Activated naive CD8-positive, alpha-beta T cell treated with anti-CD3 and anti-CD28 coated beads, Interleukin-2, amount 50 U/mL, for 24 hours (primary cell): ENCODE results near the gene SCLY.

Source experiments
- ATAC-seq: fragments of 150-1000 bp; cut with Tn5 transposase; one replicate; pipeline ENCODE4 v1.10.0; 2021
- DNase-seq: peaks from one replicate; pipeline ENCODE4 v3.0.0; 2021
- H3K27ac Mint-ChIP-seq: one replicate; pipeline ENCODE4 v1.8.0; 2021; ENCODE audit warnings: mild to moderate bottlenecking, mixed read lengths
- H3K27me3 Mint-ChIP-seq: one replicate; pipeline ENCODE4 v1.8.0; 2021; ENCODE audit warnings: mixed read lengths
- H3K36me3 Mint-ChIP-seq: one replicate; pipeline ENCODE4 v1.8.0; 2021; ENCODE audit warnings: low read depth, mixed read lengths
- H3K4me1 Mint-ChIP-seq: one replicate; pipeline ENCODE4 v1.8.0; 2021; ENCODE audit warnings: mixed read lengths
- H3K4me3 Mint-ChIP-seq: one replicate; pipeline ENCODE4 v1.8.0; 2021; ENCODE audit warnings: mild to moderate bottlenecking, moderate library complexity, mixed read lengths
- H3K9me3 Mint-ChIP-seq: one replicate; pipeline ENCODE4 v1.8.0; 2021; ENCODE audit warnings: mixed read lengths

Gene SCLY

DNA sequence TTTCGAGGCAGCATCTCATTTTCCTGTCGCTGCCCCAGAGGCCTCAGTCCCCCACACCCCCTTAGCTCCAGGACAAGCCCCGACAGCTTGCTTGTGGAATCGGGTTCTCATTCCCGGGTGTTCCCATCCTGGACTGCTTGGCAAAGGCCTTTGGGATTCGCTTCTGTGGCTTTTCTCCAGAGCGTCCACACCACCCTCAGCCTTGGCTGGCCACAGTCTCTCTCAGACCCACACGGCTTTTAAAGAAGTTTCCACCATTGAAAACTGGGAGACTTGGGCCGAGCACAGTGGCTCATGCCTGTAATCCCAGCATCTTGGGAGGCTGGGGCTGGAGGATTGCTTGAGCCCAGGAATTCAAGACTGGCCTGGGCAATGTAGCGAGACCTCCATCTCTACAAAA, 42.1 kb downstream of the SCLY start:
- Mint-ChIP-seq H3K36me3 (peaks cover 4% of the 10 kb centered on the region), H3K27me3 (no peaks in the 10 kb centered on the region), H3K4me3 (no peak overlapping the region), H3K27ac (no peak overlapping the region), H3K9me3 (no peaks in the 10 kb centered on the region), H3K4me1 (peaks cover 15% of the 10 kb centered on the region)
- ATAC-seq (no peak), DNase-seq (no peak)

DNA sequence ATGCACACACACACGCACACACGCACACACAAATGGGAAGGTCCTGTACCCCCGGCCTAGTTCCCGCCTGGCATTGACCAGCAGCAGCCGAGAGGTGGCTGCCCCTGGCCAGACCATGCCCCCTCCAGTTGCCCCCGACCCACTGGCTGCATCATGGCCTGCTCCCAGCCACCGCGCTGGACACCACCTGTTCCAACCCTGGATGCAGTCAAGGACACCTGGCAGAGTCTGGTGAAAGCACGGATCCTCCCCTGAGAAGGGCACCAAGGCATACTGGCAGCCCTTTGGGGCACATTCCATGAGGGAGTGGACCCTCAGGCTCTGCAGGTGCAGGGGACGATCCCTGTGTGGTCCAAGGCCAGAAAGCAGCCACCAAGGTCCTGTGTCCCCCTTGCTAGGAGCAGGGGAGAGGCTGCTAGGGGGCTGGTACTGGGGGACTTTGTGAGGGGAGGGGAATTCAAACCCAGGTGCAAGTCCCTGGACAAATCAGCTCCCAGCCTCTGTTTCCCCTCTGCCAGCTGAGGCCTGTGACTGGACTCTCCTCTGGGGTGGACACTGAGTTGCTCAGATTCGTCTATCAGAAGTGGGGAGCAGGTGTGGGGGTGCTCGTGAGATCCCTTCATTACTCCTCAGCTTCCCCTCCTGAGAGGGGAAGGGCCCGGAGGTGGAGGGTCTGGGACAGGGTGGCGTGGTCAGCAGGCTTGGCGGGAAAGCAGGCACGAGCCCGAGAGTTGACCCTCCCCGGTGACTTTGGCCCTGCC, 42.8 kb downstream of the SCLY start:
- Mint-ChIP-seq H3K4me3 (no peak overlapping the region), H3K4me1 (peaks cover 13% of the 10 kb centered on the region), H3K27ac (no peak overlapping the region), H3K27me3 (no peaks in the 10 kb centered on the region), H3K36me3 (peaks cover 3% of the 10 kb centered on the region), H3K9me3 (no peaks in the 10 kb centered on the region)
- ATAC-seq = no peak
- no peak for DNase-seq

DNA sequence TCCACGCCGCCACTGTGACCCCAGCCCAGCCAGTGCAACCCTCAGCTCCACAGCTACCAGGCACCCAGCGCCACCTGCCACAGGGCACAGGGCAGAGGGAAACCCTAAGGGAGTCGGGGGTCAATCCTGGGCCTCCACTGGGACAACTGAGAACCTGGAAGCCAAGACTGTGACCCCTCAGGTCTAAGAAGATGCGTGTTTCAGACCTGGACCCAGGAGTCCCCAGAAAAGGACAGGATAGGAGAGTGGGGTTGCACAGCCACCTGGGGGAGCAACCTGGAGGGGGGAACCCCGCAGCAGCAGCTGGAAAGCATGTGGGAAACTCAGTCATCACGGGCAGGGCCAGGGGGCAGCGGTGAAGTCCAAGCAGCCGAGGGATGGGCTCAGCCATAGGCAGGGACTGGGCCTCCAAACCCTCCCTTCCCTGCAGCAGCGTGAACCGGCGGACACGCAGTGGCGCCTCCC, 43.5 kb downstream of the SCLY start:
- Mint-ChIP-seq H3K9me3 (no peaks in the 10 kb centered on the region), H3K4me1 (peaks cover 7% of the 10 kb centered on the region), H3K36me3 (no peaks in the 10 kb centered on the region), H3K27ac (no peak overlapping the region), H3K27me3 (no peaks in the 10 kb centered on the region), H3K4me3 (no peak overlapping the region)
- ATAC-seq = no peak
- no peak for DNase-seq

DNA sequence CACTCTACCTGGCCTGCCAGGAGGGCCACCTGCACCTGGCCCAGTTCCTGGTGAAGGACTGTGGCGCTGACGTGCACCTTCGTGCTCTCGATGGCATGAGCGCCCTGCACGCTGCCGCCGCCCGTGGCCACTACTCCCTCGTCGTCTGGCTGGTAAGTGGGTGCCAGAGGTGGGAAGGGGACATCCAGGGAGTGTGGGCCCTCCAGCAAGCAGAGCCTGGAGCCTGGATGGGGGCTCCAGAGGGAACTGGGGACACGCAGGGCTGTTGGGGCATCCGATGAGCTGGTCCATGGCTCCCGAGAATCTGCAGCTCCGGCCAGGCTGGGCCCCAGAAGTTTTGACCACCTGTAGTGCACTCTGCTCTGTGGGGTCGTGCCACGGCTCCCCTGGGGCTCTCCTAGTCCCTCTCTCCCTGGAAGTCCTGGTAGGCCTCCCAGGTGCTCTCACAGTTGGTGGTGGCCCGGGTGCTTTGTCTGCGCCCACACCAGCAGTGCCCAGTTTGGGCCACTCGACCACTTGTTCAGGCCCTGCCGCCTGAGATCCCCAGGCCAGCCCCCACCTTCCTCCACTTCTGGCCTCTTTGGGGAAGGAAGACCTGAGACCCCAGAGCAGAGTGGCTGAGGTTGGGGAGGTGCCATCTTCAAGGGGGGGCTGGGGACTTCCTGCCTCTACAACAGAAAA, 44.0 kb downstream of the SCLY start:
- DNase-seq (no peak), ATAC-seq (no peak)
- no peaks in the 10 kb centered on the region for H3K9me3 Mint-ChIP-seq
- no peak overlapping the region for H3K27ac Mint-ChIP-seq
- H3K27me3 Mint-ChIP-seq = no peaks in the 10 kb centered on the region
- peaks cover 8% of the 10 kb centered on the region for H3K4me1 Mint-ChIP-seq
- no peak overlapping the region for H3K4me3 Mint-ChIP-seq
- H3K36me3 Mint-ChIP-seq = no peaks in the 10 kb centered on the region

DNA sequence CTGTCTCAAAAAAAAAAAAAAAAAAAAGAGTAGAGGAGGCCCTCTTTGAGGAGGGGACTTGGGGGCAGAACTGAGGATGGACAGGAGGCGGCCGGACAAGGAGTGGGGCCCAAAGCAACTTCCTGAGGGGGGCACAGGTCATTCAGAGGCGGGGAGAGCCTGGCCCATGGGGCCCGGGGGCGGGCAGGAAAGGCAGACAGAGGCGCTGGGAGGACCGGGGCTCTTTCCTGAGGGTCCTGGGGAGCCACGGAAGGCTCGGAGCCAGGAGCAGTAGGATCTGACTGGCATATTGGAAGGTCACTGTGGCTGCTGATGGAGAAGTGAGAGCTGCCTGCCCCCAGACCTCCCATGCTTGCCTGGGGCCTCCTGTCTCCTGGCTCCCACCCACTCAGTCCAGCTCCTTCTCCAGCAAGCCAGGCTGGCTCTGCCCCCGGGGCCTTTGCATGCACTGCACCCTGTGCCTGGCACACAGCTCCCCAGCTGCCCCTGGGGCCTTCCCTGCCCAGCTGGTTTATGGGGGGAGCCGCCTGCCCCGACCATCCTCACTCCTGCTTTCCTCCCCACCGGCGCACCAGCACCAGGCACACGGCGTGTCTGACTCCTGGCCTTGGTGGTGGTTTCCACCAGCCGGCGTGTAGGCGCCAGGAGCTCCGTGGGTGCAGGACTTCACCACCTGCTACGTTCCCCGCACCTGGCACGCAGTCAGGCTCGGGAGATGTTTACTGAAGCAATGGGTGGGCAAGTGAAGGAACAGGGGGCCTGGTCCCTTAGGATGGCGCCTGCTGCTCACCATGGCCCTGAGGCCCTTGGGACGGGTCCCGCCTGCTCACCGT, 44.9 kb downstream of the SCLY start:
- DNase-seq = no peak
- no peak for ATAC-seq

DNA sequence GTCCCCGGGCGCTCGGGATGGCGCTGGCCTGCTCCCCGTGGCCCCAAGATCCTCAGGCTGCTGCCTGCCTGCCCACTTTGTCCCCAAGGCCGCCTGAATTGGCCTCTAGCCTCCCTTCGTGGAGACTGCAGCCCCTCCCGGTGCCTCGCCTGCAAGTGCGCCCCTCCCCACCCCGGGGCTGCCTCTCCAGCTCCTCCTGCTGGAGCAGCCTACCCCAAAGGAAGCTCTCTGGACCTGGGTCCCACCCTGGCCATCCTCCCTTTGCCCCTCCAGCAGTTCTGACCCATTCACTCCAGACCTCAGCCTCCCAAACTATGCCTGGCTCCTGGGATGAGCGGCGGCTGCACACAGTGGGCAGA, 45.5 kb downstream of the SCLY start:
- no peak for ATAC-seq
- no peak for DNase-seq
- Mint-ChIP-seq H3K36me3 (no peaks in the 10 kb centered on the region), H3K27ac (no peak overlapping the region), H3K9me3 (no peaks in the 10 kb centered on the region), H3K27me3 (no peaks in the 10 kb centered on the region), H3K4me1 (peaks cover 7% of the 10 kb centered on the region), H3K4me3 (no peak overlapping the region)

More for the DNA sequence above, 44.9 kb downstream of the SCLY start:
- H3K4me1 Mint-ChIP-seq = peaks cover 8% of the 10 kb centered on the region
- no peaks in the 10 kb centered on the region for H3K27me3 Mint-ChIP-seq
- H3K9me3 Mint-ChIP-seq = no peaks in the 10 kb centered on the region
- no peak overlapping the region for H3K27ac Mint-ChIP-seq
- H3K36me3 Mint-ChIP-seq = no peaks in the 10 kb centered on the region
- H3K4me3 Mint-ChIP-seq = no peak overlapping the region

DNA sequence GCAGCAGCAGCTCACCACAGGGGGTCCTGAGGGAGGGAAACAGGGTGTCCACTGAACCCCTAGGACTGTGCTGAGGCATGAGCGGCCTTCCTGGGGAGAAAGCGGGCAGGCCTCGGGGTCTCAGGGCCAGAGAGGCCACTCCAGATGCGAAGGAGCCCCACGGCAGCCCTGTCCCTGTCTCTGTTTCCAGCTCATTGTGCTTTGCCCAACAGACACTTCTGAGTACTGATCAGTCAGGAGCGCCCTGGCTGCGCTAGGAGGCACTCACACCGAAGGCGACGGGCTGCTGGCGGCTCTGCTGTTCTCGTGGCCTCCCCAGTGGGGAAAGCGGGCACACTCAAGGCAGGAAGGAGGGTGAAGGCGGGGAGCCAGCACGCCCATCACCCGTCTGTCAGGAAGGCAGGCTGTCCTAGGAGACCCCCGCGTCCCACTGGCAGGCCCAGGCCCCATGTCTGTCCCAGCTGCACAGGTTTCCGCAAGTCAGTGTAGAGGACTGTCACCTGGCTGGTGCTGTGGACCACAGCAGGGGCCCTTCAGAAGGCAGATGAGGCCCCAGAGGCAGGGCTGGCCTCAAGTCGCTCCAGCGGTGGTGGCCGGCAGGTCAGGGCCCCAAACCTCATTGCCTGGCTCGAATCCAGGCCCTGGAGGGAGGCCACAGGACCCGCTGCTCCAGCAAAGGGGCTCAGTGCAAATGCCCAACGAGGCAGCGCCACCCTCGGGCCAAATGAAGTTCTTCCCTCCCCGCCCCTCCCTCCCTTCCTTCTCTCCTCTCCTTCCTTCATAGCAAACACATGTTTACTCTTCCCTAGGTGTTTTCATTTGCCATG, 46.1 kb downstream of the SCLY start:
- H3K9me3 Mint-ChIP-seq = no peaks in the 10 kb centered on the region
- no peaks in the 10 kb centered on the region for H3K27me3 Mint-ChIP-seq
- H3K4me3 Mint-ChIP-seq = no peak overlapping the region
- no peak overlapping the region for H3K27ac Mint-ChIP-seq
- peaks cover 7% of the 10 kb centered on the region for H3K4me1 Mint-ChIP-seq
- ATAC-seq = no peak
- DNase-seq = no peak
- no peaks in the 10 kb centered on the region for H3K36me3 Mint-ChIP-seq

DNA sequence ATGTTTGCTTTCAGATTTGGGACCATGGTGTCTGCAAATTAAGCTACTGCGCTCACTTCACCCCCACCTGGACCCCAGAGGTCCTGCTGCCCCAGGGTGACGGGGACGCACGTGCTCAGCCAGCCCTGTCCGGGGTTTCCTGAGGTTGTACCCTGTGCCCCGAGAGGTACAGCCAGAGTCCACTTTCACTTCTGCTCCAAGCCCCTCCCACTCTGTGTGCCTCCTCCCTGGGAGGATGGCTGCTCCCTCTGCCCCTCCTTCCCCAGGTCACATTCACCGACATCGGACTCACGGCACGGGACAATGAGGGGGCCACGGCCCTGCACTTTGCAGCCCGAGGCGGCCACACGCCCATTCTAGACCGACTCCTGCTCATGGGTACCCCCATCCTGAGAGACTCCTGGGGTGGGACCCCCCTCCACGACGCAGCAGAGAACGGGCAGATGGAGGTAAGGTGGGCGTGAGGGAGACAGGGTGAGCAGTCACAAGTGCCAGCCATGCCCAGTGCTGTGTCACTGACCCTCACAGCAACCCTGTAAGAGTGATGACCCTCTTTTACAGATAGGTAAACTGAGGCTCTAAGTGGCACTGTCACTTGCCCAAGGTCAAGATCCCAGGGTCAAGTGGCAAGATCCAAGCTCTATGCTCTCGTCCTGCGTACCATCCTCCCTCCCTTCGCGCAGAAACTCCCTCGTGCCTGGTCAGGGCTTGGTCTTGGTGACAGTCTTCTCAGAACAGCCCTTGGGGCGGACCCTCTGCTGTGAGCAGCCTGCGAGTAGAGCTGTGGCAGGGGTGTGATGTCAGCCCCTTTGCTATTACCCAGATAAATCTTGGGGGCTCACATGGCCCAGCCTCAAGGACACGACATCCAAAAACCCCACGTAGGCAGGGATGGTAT, 47.0 kb downstream of the SCLY start:
- DNase-seq (no peak), ATAC-seq (no peak)
- peaks cover 2% of the 10 kb centered on the region for H3K9me3 Mint-ChIP-seq
- peaks cover 7% of the 10 kb centered on the region for H3K4me1 Mint-ChIP-seq
- H3K27me3 Mint-ChIP-seq = no peaks in the 10 kb centered on the region
- H3K27ac Mint-ChIP-seq = no peak overlapping the region
- H3K4me3 Mint-ChIP-seq = no peak overlapping the region
- H3K36me3 Mint-ChIP-seq = no peaks in the 10 kb centered on the region

DNA sequence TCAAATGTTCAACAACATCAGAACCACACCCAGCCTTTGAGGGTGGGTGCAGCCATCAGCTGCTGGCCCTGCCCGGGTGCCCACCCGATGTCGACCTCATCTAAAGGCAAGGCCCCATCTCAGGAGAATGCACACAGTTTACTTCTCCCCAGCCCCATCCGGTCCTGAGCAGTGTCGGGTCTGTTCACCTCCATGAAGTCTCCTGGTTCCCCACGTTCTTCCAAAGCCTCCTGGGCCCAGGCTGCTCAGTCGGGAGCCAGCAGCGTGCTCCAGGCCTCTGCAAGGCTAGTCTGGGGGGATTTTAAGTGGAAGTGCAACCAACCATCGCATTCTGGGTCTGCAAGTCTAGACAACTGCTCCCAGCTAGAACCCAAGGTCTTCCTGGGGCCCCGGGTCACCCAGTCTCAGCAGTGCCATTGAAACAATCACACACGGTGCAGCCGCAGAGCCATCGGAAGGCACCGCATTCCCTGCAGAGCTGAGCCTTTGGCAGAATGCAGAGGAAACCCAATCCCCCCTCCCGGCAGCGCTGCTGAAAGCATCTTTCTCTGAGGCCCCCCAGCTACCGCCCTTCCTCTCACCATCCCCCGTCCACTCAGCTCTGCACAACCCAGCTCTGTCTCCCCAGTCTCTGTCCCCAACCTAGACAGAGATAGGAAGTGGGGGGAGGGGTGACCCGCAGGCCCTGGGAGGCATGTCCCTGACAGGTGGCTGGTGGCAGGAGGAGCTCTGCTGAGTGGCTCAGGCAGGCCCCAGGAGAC, 47.8 kb downstream of the SCLY start:
- ATAC-seq = no peak
- H3K27ac Mint-ChIP-seq = no peak overlapping the region
- H3K36me3 Mint-ChIP-seq = no peaks in the 10 kb centered on the region
- peaks cover 7% of the 10 kb centered on the region for H3K4me1 Mint-ChIP-seq
- H3K9me3 Mint-ChIP-seq = peaks cover 9% of the 10 kb centered on the region
- no peak overlapping the region for H3K4me3 Mint-ChIP-seq
- no peaks in the 10 kb centered on the region for H3K27me3 Mint-ChIP-seq
- DNase-seq = no peak

DNA sequence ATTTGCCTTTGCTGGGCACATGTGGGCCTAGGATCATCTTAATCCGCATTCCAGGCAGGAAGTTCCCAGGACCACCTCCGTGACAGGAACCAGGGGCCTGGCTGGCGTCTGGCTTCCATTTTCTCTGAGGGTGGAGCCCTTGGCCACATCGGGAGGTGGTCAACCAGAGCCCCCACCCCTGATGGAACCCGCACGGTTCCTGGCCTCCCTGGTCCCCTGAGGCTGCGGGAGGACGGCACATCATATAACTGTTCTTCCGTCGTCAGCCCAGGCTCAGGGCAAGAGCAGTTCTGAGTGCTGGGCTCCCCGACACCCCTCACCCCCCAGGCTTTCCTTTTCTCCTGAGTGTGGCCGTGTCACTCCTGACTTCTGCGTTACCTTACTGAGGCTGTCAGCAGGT, 52.8 kb downstream of the SCLY start:
- peaks cover 1% of the 10 kb centered on the region for H3K4me1 Mint-ChIP-seq
- no peak for DNase-seq
- no peak overlapping the region for H3K27ac Mint-ChIP-seq
- H3K4me3 Mint-ChIP-seq = no peak overlapping the region
- peaks cover 7% of the 10 kb centered on the region for H3K27me3 Mint-ChIP-seq
- H3K9me3 Mint-ChIP-seq = peaks cover 11% of the 10 kb centered on the region
- no peaks in the 10 kb centered on the region for H3K36me3 Mint-ChIP-seq
- no peak for ATAC-seq

DNA sequence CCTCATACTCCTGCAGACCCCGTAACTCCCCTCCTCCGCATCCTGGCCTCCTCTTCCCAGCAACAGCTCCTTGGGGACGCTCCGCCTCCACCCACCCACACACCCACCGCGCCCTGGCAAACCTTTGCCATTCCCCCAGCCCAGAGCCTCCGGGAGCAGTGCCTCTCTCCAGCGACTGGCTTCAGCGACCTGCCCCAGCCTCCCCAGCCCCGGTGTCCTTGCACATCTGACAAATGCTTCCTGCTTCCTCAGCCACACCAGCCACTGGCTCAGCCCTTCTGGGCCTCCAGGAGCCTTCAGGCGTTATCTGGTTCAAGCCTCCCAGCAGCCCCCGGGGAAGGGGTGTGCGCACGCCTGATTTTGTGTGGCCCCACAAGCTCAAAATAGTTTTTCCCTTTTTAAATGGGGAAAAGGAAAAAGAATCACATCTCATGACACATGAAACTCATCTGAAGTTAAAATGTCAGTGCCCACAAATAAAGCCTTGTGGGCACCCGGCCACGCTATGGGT, 53.6 kb downstream of the SCLY start:
- ATAC-seq (no peak), DNase-seq (no peak)
- Mint-ChIP-seq H3K9me3 (peaks cover 11% of the 10 kb centered on the region), H3K4me1 (peaks cover 1% of the 10 kb centered on the region), H3K4me3 (no peak overlapping the region), H3K36me3 (no peaks in the 10 kb centered on the region), H3K27ac (no peak overlapping the region), H3K27me3 (peaks cover 7% of the 10 kb centered on the region)

DNA sequence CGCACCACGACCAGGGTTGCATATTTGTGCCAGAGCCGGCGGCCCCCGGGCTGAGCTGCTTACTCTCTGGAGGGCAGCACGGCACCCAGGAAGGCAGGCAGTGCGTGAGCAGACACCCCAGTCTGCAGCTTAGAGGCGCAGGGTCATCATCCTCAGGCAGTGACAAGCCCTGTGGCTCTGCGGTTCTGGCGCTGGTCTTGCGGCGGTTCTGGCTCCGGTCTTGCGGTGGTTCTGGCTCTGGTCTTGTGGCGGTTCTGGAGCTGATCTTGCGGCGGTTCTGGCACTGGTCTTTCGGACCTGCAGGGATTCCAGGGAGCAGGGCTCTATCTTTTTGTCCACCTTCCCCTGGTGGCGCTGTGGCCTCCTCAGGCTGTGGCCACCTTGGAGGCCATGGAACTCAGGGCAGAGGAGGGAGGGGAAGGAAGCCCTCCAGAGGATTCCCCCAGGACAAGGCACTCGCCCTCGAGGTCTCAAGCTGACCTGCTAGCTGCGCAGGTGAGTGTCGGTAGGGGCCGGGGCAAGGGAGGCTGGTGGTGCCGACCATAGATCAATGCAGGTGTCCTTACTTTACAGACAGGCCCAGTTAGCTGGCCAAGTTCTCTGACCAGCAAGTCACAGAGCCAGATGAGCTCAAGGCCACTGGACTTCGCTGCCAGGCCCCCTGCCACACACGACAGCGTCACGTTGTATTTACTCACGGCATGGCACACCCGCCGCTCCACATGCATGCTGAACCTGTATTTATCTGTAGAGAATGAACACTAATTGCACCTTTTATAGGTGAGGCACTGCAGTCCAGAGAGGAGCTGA, 54.3 kb downstream of the SCLY start:
- ATAC-seq (no peak), DNase-seq (no peak)
- Mint-ChIP-seq H3K27ac (no peak overlapping the region), H3K27me3 (peaks cover 7% of the 10 kb centered on the region), H3K36me3 (no peaks in the 10 kb centered on the region), H3K4me1 (no peaks in the 10 kb centered on the region), H3K9me3 (peaks cover 11% of the 10 kb centered on the region), H3K4me3 (no peak overlapping the region)
